Iris pigment epithelial cell (primary cell): ENCODE data around the gene KCNQ1.

Experiments used
- DNase-seq: peaks from one replicate; pipeline ENCODE4 v3.0.0-alpha.2; 2011; ENCODE audit warnings: low read depth

The KCNQ1 gene

GRCh38 chr11:2553886-2554285 is 109.1 kb downstream of the KCNQ1 start:
- no peak for DNase-seq

GRCh38 chr11:2554338-2555207 is 109.8 kb downstream of the KCNQ1 start:
- DNase-seq = peak; percentile 4

GRCh38 chr11:2555336-2555735 is 110.5 kb downstream of the KCNQ1 start:
- DNase-seq = no peak

- no peak for DNase-seq
Measured at GRCh38 chr11:2555891-2556290, 111.1 kb downstream of the KCNQ1 start.

- DNase-seq = no peak
Measured at GRCh38 chr11:2557381-2557780, 112.6 kb downstream of the KCNQ1 start.

GRCh38 chr11:2558397-2558796 is 113.6 kb downstream of the KCNQ1 start:
- DNase-seq = no peak

GRCh38 chr11:2558861-2559526 is 114.2 kb downstream of the KCNQ1 start:
- no peak for DNase-seq

- no peak for DNase-seq
Measured at GRCh38 chr11:2559527-2560311, 114.9 kb downstream of the KCNQ1 start.

- DNase-seq = no peak
Measured at GRCh38 chr11:2561696-2562581, 117.1 kb downstream of the KCNQ1 start.

- no peak for DNase-seq
Measured at GRCh38 chr11:2562890-2563212, 118.0 kb downstream of the KCNQ1 start.

- no peak for DNase-seq
Measured at GRCh38 chr11:2563213-2564007, 118.6 kb downstream of the KCNQ1 start.

GRCh38 chr11:2564008-2564530 is 119.3 kb downstream of the KCNQ1 start:
- DNase-seq = no peak

- no peak for DNase-seq
Measured at GRCh38 chr11:2564588-2565425, 120.0 kb downstream of the KCNQ1 start.

- DNase-seq = no peak
Measured at GRCh38 chr11:2565447-2566222, 120.8 kb downstream of the KCNQ1 start.

- DNase-seq = no peak
Measured at GRCh38 chr11:2566223-2567025, 121.6 kb downstream of the KCNQ1 start.

GRCh38 chr11:2567026-2567671 is 122.3 kb downstream of the KCNQ1 start:
- DNase-seq = no peak

GRCh38 chr11:2569321-2569721 is 124.5 kb downstream of the KCNQ1 start:
- no peak for DNase-seq
